K562 (cell line): ENCODE measurements around the gene RBM17. TPM values are rescaled to one million over a fixed set of nuclear protein-coding genes. Genes with fewer than 3 reads are reported as not detected.

Source experiments
- CBX5 ChIP-seq: IDR thresholded peaks from 2 replicates; pipeline ENCODE4 v1.6.1; 2014; ENCODE audit warnings: low read depth, borderline replicate concordance
- CC2D1A ChIP-seq: fragments of 450-650 bp; IDR thresholded peaks from 2 replicates; pipeline ENCODE4 v1.6.1; 2017; ENCODE audit warnings: mild to moderate bottlenecking
- CHD4 ChIP-seq: fragments of 200-600 bp; sonication (generic); IDR thresholded peaks from 3 replicates; pipeline ENCODE4 v1.6.1; 2012; ENCODE audit warnings: low read depth, mild to moderate bottlenecking, mixed read lengths, low read length, inconsistent platforms; ENCODE audit not compliant: insufficient read depth, insufficient replicate concordance, poor library complexity, severe bottlenecking
- E2F3 ChIP-seq: fragments of 250-450 bp; sonication (Bioruptor Pico); IDR thresholded peaks from 2 replicates; pipeline ENCODE4 v1.4.0; 2020; ENCODE audit warnings: mild to moderate bottlenecking
- FOXA3 ChIP-seq, 2 experiments: fragments of 450-650 bp in 1 of 2; sonication (generic) in 1 of 2; formaldehyde crosslinking; IDR thresholded peaks in 1 of 2; conservative IDR thresholded peaks in 1 of 2; 2 replicates each; pipeline versions ENCODE4 v1.4.0 to v1.8.0; 2020 to 2022; ENCODE audit warnings: mild to moderate bottlenecking in 2 of 2, missing genetic modification reagents in 1 of 2
- KHSRP ChIP-seq: fragments of 450-650 bp; IDR thresholded peaks from 2 replicates; pipeline ENCODE4 v1.6.1; 2017
- KLF13 ChIP-seq: fragments of 450-650 bp; IDR thresholded peaks from 2 replicates; pipeline ENCODE4 v1.6.1; 2016; ENCODE audit warnings: missing genetic modification characterization, low read depth, mild to moderate bottlenecking, missing compliant biosample characterization, moderate library complexity, borderline replicate concordance
- L3MBTL2 ChIP-seq: fragments of 450-650 bp; IDR thresholded peaks from 2 replicates; pipeline ENCODE4 v1.6.1; 2016; ENCODE audit warnings: mild to moderate bottlenecking, moderate library complexity
- MCM5 ChIP-seq: fragments of 450-650 bp; IDR thresholded peaks from 2 replicates; pipeline ENCODE4 v1.6.1; 2016; ENCODE audit warnings: low read depth
- MTA2 ChIP-seq: fragments of 450-650 bp; IDR thresholded peaks from 2 replicates; pipeline ENCODE4 v1.6.1; 2016; ENCODE audit warnings: low read depth
- NCOA1 ChIP-seq: fragments of 450-650 bp; IDR thresholded peaks from 2 replicates; pipeline ENCODE4 v1.6.1; 2016; ENCODE audit warnings: low read depth
- NELFE ChIP-seq: IDR thresholded peaks from 2 replicates; pipeline ENCODE4 v1.6.1; 2011; ENCODE audit warnings: mild to moderate bottlenecking; ENCODE audit not compliant: insufficient read depth, insufficient read length
- PHF8 ChIP-seq: fragments of 200-600 bp; sonication (generic); IDR thresholded peaks from 2 replicates; pipeline ENCODE4 v1.6.1; 2012; ENCODE audit warnings: mixed run types, mild to moderate bottlenecking, inconsistent platforms, low read length, moderate library complexity, borderline replicate concordance
- SPI1 ChIP-seq: IDR thresholded peaks from 2 replicates; pipeline ENCODE4 v1.6.1; 2011; ENCODE audit warnings: low read depth, low read length, control low read depth, borderline replicate concordance
- SREBF2 ChIP-seq: sonication (generic); formaldehyde crosslinking; IDR thresholded peaks from 2 replicates; pipeline ENCODE4 v1.4.0; 2020; ENCODE audit warnings: mild to moderate bottlenecking, missing genetic modification reagents
- ZEB2 ChIP-seq: fragments of 450-650 bp; IDR thresholded peaks from 2 replicates; pipeline ENCODE4 v1.6.1; 2016
- ZNF140 ChIP-seq: fragments of 250-450 bp; sonication (Bioruptor Pico); IDR thresholded peaks from 2 replicates; pipeline ENCODE4 v1.8.0; 2021; ENCODE audit warnings: moderate library complexity, mild to moderate bottlenecking, inconsistent platforms
- ZNF146 ChIP-seq: IDR thresholded peaks from one replicate; pipeline ENCODE4 v1.6.1; 2018; ENCODE audit warnings: missing compliant biosample characterization; ENCODE audit not compliant: unreplicated experiment
- polyA plus RNA-seq, 8 experiments: library from polyadenylated mRNA; depleted of rRNA in 4 of 8; stranded (reverse) in 5 of 8; unstranded in 3 of 8; fragments of >200 nt; fragmentation: Nextera tagmentation in 2 of 8; fragmentation: Illumina TruSeq in 1 of 8; extraction: Ambion mirVana in 2 of 8; extraction: Trizol in 1 of 8; gene quantifications; 2 replicates each; pipeline versions ENCODE4 v1.2.1 to v1.2.3, GENCODE V29; 2011 to 2014; ENCODE audit warnings: inconsistent platforms in 1 of 8, missing spikeins in 1 of 8
- total RNA-seq, 7 experiments: library from RNA; depleted of rRNA in 6 of 7; stranded (reverse); fragments of >200 nt in 6 of 7; fragmentation: Illumina TruSeq in 2 of 7; extraction: Trizol in 2 of 7; gene quantifications; 2 replicates each; pipeline versions ENCODE4 v1.2.1 to v1.2.3, GENCODE V29; 2011 to 2021; ENCODE audit warnings: low replicate concordance in 1 of 7
- TF ChIP-seq, protein P1 (sequence below): fragments of 250-450 bp; sonication (Bioruptor Pico); IDR thresholded peaks from 2 replicates; pipeline ENCODE4 v1.5.0; 2021; ENCODE audit warnings: mild to moderate bottlenecking, borderline replicate concordance
- TF ChIP-seq, protein P2 (sequence below): fragments of 450-650 bp; IDR thresholded peaks from 2 replicates; pipeline ENCODE4 v1.6.1; 2016; ENCODE audit warnings: borderline replicate concordance
- TF ChIP-seq, protein P3 (sequence below), 2 experiments: fragments of 150-350 bp in 1 of 2; IDR thresholded peaks; 2 replicates each; pipeline ENCODE4 v1.6.1; 2012 to 2016; ENCODE audit warnings: low read depth in 2 of 2, low read length in 2 of 2, mild to moderate bottlenecking in 1 of 2, moderate library complexity in 1 of 2

Gene RBM17
- total and polyA plus RNA-seq, 9 of the 15 experiments (the other 6 are each of a cell fraction or from before 2014, with no cell fraction given) = 23.6 to 217 (median 124) TPM

DNA sequence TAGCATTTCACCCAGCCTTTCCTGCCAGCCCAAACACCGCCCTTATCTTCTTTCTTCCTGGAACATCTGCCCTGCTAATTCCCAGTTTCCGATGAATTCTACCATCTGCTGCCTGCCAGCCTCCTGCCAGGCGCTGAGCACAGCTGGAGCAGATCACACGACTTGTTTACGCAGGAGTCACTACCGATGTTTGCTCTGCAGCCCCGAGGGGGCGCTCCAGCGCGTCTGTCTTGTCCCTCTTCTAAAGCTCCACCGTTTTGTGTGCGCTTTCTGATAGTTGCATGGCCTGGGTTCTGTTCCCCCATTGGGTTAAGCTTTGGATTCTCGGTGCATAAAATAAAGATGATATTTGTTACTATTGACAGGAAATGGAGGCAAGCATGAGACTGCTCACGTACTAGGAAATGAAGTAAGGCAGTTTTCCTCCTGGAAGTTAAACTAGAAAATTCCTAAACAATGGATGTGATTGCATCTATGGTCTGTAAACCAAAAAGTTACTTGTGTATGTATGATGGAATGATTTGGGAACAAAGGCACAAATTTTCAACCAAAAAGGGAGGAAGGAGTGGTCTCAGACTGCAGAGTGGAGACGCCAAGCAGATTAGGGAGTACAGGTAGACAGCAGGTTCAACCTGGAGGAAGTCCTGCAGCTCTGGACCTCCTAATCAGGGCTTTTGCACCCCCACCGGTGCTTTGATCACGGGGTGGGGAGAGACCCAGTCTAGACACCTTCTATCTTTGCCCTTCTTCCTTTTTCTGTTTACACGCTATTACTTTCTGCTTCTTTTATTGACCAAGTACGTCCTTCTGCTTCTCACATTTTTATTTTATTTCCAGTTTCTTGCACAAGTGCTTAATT, 2.2 kb upstream of the RBM17 start (continued):
- no peak for TF ChIP-seq ZNF146 (CRISPR knock-in tag)
- no peak for TF ChIP-seq KHSRP
- TF ChIP-seq MCM5 = no peak
- no peak for TF ChIP-seq SPI1
- no peak for TF ChIP-seq KLF13
- TF ChIP-seq L3MBTL2 = peak; percentile 56
- TF ChIP-seq MTA2 = no peak; the same call in 1 of the 2 replicates
- TF ChIP-seq ZEB2 = no peak
- no peak for TF ChIP-seq ZNF140 (CRISPR knock-in tag)
- TF ChIP-seq, protein P1, sequence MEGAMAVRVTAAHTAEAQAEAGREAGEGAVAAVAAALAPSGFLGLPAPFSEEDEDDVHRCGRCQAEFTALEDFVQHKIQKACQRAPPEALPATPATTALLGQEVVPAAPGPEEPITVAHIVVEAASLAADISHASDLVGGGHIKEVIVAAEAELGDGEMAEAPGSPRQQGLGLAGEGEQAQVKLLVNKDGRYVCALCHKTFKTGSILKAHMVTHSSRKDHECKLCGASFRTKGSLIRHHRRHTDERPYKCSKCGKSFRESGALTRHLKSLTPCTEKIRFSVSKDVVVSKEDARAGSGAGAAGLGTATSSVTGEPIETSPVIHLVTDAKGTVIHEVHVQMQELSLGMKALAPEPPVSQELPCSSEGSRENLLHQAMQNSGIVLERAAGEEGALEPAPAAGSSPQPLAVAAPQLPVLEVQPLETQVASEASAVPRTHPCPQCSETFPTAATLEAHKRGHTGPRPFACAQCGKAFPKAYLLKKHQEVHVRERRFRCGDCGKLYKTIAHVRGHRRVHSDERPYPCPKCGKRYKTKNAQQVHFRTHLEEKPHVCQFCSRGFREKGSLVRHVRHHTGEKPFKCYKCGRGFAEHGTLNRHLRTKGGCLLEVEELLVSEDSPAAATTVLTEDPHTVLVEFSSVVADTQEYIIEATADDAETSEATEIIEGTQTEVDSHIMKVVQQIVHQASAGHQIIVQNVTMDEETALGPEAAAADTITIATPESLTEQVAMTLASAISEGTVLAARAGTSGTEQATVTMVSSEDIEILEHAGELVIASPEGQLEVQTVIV (CRISPR knock-in tag) = no peak
- TF ChIP-seq FOXA3 (CRISPR knock-in tag; conservative IDR thresholded peaks at IDR 0.05 in 1 of 2, IDR thresholded peaks at IDR 0.05 in 1 of 2) = peak; percentile 53 to 92
- TF ChIP-seq SREBF2 = no peak
- no peak for TF ChIP-seq NCOA1
- TF ChIP-seq, protein P2, sequence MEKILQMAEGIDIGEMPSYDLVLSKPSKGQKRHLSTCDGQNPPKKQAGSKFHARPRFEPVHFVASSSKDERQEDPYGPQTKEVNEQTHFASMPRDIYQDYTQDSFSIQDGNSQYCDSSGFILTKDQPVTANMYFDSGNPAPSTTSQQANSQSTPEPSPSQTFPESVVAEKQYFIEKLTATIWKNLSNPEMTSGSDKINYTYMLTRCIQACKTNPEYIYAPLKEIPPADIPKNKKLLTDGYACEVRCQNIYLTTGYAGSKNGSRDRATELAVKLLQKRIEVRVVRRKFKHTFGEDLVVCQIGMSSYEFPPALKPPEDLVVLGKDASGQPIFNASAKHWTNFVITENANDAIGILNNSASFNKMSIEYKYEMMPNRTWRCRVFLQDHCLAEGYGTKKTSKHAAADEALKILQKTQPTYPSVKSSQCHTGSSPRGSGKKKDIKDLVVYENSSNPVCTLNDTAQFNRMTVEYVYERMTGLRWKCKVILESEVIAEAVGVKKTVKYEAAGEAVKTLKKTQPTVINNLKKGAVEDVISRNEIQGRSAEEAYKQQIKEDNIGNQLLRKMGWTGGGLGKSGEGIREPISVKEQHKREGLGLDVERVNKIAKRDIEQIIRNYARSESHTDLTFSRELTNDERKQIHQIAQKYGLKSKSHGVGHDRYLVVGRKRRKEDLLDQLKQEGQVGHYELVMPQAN = 0 out of 2 replicates have a peak, but pooled peaks have one; percentile 4
- no peak for TF ChIP-seq NELFE
- TF ChIP-seq E2F3 (CRISPR knock-in tag) = no peak
- TF ChIP-seq CHD4 = no peak
- no peak for TF ChIP-seq PHF8
- TF ChIP-seq CBX5 = no peak
- TF ChIP-seq, protein P3, sequence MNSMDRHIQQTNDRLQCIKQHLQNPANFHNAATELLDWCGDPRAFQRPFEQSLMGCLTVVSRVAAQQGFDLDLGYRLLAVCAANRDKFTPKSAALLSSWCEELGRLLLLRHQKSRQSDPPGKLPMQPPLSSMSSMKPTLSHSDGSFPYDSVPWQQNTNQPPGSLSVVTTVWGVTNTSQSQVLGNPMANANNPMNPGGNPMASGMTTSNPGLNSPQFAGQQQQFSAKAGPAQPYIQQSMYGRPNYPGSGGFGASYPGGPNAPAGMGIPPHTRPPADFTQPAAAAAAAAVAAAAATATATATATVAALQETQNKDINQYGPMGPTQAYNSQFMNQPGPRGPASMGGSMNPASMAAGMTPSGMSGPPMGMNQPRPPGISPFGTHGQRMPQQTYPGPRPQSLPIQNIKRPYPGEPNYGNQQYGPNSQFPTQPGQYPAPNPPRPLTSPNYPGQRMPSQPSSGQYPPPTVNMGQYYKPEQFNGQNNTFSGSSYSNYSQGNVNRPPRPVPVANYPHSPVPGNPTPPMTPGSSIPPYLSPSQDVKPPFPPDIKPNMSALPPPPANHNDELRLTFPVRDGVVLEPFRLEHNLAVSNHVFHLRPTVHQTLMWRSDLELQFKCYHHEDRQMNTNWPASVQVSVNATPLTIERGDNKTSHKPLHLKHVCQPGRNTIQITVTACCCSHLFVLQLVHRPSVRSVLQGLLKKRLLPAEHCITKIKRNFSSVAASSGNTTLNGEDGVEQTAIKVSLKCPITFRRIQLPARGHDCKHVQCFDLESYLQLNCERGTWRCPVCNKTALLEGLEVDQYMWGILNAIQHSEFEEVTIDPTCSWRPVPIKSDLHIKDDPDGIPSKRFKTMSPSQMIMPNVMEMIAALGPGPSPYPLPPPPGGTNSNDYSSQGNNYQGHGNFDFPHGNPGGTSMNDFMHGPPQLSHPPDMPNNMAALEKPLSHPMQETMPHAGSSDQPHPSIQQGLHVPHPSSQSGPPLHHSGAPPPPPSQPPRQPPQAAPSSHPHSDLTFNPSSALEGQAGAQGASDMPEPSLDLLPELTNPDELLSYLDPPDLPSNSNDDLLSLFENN (IDR thresholded peaks at IDR 0.05; ENCODE audit: low read depth in 2 of 2, low read length in 2 of 2) = no peak
- no peak for TF ChIP-seq CC2D1A
